Activated CD4-positive, alpha-beta memory T cell treated with anti-CD3 and anti-CD28 coated beads for 36 hours (primary cell): ENCODE data around the gene RAD51. TPM values are rescaled to one million over a fixed set of nuclear protein-coding genes. Genes with fewer than 3 reads are reported as not detected.
A peak's percentile ranks its signal among the peaks of the same experiment; 100 is the strongest.
"Not testable (repeated sequence)": the region's sequence is repeated elsewhere in the genome, so short reads cannot be mapped to it uniquely, and the experiment has no call there.

Experiments used
- CTCF ChIA-PET: fragments of 350-600 bp; sonication (Branson Sonifier 250); formaldehyde crosslinking; loops from one replicate; lab custom pipeline; 2021; ENCODE audit warnings: antibody characterized with exemption, inconsistent platforms; lab: Charles Lee
- POLR2A ChIA-PET: fragments of 350-600 bp; sonication (Branson Sonifier 250); formaldehyde crosslinking; loops from one replicate; lab custom pipeline; 2021; ENCODE audit warnings: antibody characterized with exemption; lab: Charles Lee
- DNase-seq: peaks from one replicate; pipeline ENCODE4 v3.0.0-alpha.2; 2020
- H3K27ac Mint-ChIP-seq: one replicate; pipeline ENCODE4 v1.8.0; 2021; ENCODE audit warnings: mixed read lengths
- H3K27me3 Mint-ChIP-seq: one replicate; pipeline ENCODE4 v1.8.0; 2021; ENCODE audit warnings: mixed read lengths
- H3K36me3 Mint-ChIP-seq: one replicate; pipeline ENCODE4 v1.8.0; 2021; ENCODE audit warnings: mixed read lengths
- H3K4me1 Mint-ChIP-seq: one replicate; pipeline ENCODE4 v1.8.0; 2021; ENCODE audit warnings: low read depth, mixed read lengths
- H3K4me3 Mint-ChIP-seq: one replicate; pipeline ENCODE4 v1.8.0; 2021; ENCODE audit warnings: mild to moderate bottlenecking, mixed read lengths
- H3K9me3 Mint-ChIP-seq: one replicate; pipeline ENCODE4 v1.8.0; 2021; ENCODE audit warnings: mixed read lengths
- intact Hi-C: fragments of 100-400 bp; cut with micrococcal nuclease; formaldehyde crosslinking; loops from one replicate; pipeline ENCODE4 v1.15.1; 2023
- total RNA-seq, 2 experiments: library from RNA; stranded (reverse); gene quantifications; one replicate each; pipeline ENCODE4 v1.2.3, GENCODE V29; 2021

Gene RAD51
- 10 to 100 TPM; 67.1 to 70.0 TPM for total RNA-seq

- CTCF ChIA-PET, result interaction anchor here (0.8 to 2.4 kb wide), 16 partner anchors 10 to 536 kb away, joined by 3 to 17 read pairs (median 6); partner anchors contain the start of genes CHP1, RHOV and VPS18
- POLR2A ChIA-PET, result interaction anchor here (0.6 to 2.5 kb wide), 20 partner anchors 10 to 534 kb away, joined by 3 to 18 read pairs (median 4); partner anchors contain the start of genes BUB1B, C15orf62, DNAJC17 and GCHFR
- no peaks in the 10 kb centered on the region for H3K9me3 Mint-ChIP-seq
- peak within 1 kb of the TSS; percentile 91 for H3K4me3 Mint-ChIP-seq
- no peaks in the 10 kb centered on the region for H3K27me3 Mint-ChIP-seq
- peak within 1 kb of the TSS; percentile 98 for H3K27ac Mint-ChIP-seq
- DNase-seq, result peak; percentile 96
- H3K4me1 Mint-ChIP-seq, result peaks cover 27% of the 10 kb centered on the region
- peaks cover 36% of the 10 kb centered on the region for H3K36me3 Mint-ChIP-seq
- intact Hi-C loops, result loop anchor here (1.0 to 10.0 kb wide), 8 partner anchors 16 to 290 kb away; partner anchors contain the start of genes CCDC32, DNAJC17, IVD and RMDN3
Observed at GRCh38 chr15:40694688-40695468, at the start of gene RAD51. TSS of gene RAD51 (plus strand) at chr15:40695174. CDS start at chr15:40698759, 3,585 bp downstream.

GRCh38 chr15:40647523-40647922 lies 47.5 kb upstream of the RAD51 start:
- DNase-seq, result no peak
- CTCF ChIA-PET, result interaction anchor here (1.4 kb wide), 1 partner anchor 16 kb away, joined by 5 read pairs; no protein-coding TSS in a partner anchor
- intact Hi-C loops, result no loop called here

GRCh38 chr15:40650479-40650878 lies 44.5 kb upstream of the RAD51 start:
- no peaks in the 10 kb centered on the region for H3K27me3 Mint-ChIP-seq
- no peak for DNase-seq
- no peak overlapping the region for H3K27ac Mint-ChIP-seq
- peaks cover 11% of the 10 kb centered on the region for H3K36me3 Mint-ChIP-seq
- H3K4me3 Mint-ChIP-seq, result no peak overlapping the region
- ChIA-PET POLR2A (interaction anchor here (0.7 kb wide), 1 partner anchor 78 kb away, joined by 3 read pairs; no protein-coding TSS in a partner anchor), CTCF (interaction anchor here (0.5 to 1.5 kb wide), 4 partner anchors 44 to 306 kb away, joined by 3 to 4 read pairs (median 3); partner anchors contain the start of gene VPS18)
- no peaks in the 10 kb centered on the region for H3K9me3 Mint-ChIP-seq
- intact Hi-C loops, result no loop called here
- no peaks in the 10 kb centered on the region for H3K4me1 Mint-ChIP-seq

More at GRCh38 chr15:40647523-40647922, 47.5 kb upstream of the RAD51 start:
- Mint-ChIP-seq H3K9me3 (no peaks in the 10 kb centered on the region), H3K4me3 (no peak overlapping the region), H3K36me3 (peaks cover 7% of the 10 kb centered on the region), H3K27ac (no peak overlapping the region), H3K4me1 (no peaks in the 10 kb centered on the region), H3K27me3 (no peaks in the 10 kb centered on the region)
- POLR2A ChIA-PET, result no interaction called here

GRCh38 chr15:40660686-40661085 lies 34.3 kb upstream of the RAD51 start:
- CTCF ChIA-PET, result no interaction called here
- DNase-seq, result peak; percentile 18
- H3K36me3 Mint-ChIP-seq, result peaks cover 11% of the 10 kb centered on the region
- intact Hi-C loops, result no loop called here
- POLR2A ChIA-PET, result no interaction called here
- H3K4me3 Mint-ChIP-seq, result no peak overlapping the region
- no peak overlapping the region for H3K27ac Mint-ChIP-seq
- no peaks in the 10 kb centered on the region for H3K27me3 Mint-ChIP-seq
- H3K4me1 Mint-ChIP-seq, result no peaks in the 10 kb centered on the region
- no peaks in the 10 kb centered on the region for H3K9me3 Mint-ChIP-seq

GRCh38 chr15:40664909-40665308 lies 30.1 kb upstream of the RAD51 start:
- no peak overlapping the region for H3K4me3 Mint-ChIP-seq
- intact Hi-C loops, result no loop called here
- no peaks in the 10 kb centered on the region for H3K27me3 Mint-ChIP-seq
- ChIA-PET CTCF (interaction anchor here (1.1 kb wide), 1 partner anchor 17 kb away, joined by 3 read pairs; no protein-coding TSS in a partner anchor), POLR2A (interaction anchor here (0.6 kb wide), 1 partner anchor 24 kb away, joined by 3 read pairs; no protein-coding TSS in a partner anchor)
- peaks cover 3% of the 10 kb centered on the region for H3K36me3 Mint-ChIP-seq
- no peak for DNase-seq
- H3K9me3 Mint-ChIP-seq, result no peaks in the 10 kb centered on the region
- no peaks in the 10 kb centered on the region for H3K4me1 Mint-ChIP-seq
- H3K27ac Mint-ChIP-seq, result no peak overlapping the region

GRCh38 chr15:40676290-40676689 lies 18.7 kb upstream of the RAD51 start:
- H3K4me1 Mint-ChIP-seq, DNase-seq, H3K9me3 Mint-ChIP-seq, H3K4me3 Mint-ChIP-seq, H3K27me3 Mint-ChIP-seq, H3K27ac Mint-ChIP-seq, POLR2A ChIA-PET, H3K36me3 Mint-ChIP-seq: not testable (repeated sequence)
- CTCF ChIA-PET, result interaction anchor here (1.5 kb wide), 1 partner anchor 182 kb away, joined by 3 read pairs; no protein-coding TSS in a partner anchor
- intact Hi-C loops, result loop anchor here (1.0 kb wide), 1 partner anchor 86 kb away; no protein-coding TSS in a partner anchor

- H3K4me3 Mint-ChIP-seq, DNase-seq, H3K9me3 Mint-ChIP-seq, H3K27ac Mint-ChIP-seq, POLR2A ChIA-PET, H3K4me1 Mint-ChIP-seq, H3K27me3 Mint-ChIP-seq, H3K36me3 Mint-ChIP-seq: not testable (repeated sequence)
- CTCF ChIA-PET, result interaction anchor here (1.5 to 2.9 kb wide), 2 partner anchors 105 to 181 kb away, joined by 3 to 24 read pairs; no protein-coding TSS in a partner anchor
- intact Hi-C loops, result loop anchor here (1.0 kb wide), 1 partner anchor 87 kb away; no protein-coding TSS in a partner anchor
Observed at GRCh38 chr15:40676906-40677305, 18.1 kb upstream of the RAD51 start.

GRCh38 chr15:40680151-40680550 lies 14.8 kb upstream of the RAD51 start:
- ChIA-PET CTCF (interaction anchor here (0.7 to 1.7 kb wide), 7 partner anchors 14 to 235 kb away, joined by 3 to 10 read pairs (median 7); partner anchors contain the start of gene VPS18), POLR2A (interaction anchor here (1.0 to 1.4 kb wide), 2 partner anchors 13 to 15 kb away, joined by 5 to 6 read pairs; partner anchors contain the start of gene RAD51)
- H3K36me3 Mint-ChIP-seq, result no peaks in the 10 kb centered on the region
- H3K4me1 Mint-ChIP-seq, result no peaks in the 10 kb centered on the region
- no peak overlapping the region for H3K4me3 Mint-ChIP-seq
- no peaks in the 10 kb centered on the region for H3K27me3 Mint-ChIP-seq
- no peak overlapping the region for H3K27ac Mint-ChIP-seq
- H3K9me3 Mint-ChIP-seq, result no peaks in the 10 kb centered on the region
- intact Hi-C loops, result no loop called here
- DNase-seq, result no peak

GRCh38 chr15:40680959-40681358 lies 14.0 kb upstream of the RAD51 start:
- H3K4me3 Mint-ChIP-seq, intact Hi-C loops, DNase-seq, H3K27ac Mint-ChIP-seq, H3K9me3 Mint-ChIP-seq, H3K4me1 Mint-ChIP-seq, H3K27me3 Mint-ChIP-seq, H3K36me3 Mint-ChIP-seq, POLR2A ChIA-PET: not testable (repeated sequence)
- CTCF ChIA-PET, result interaction anchor here (1.4 kb wide), 1 partner anchor 101 kb away, joined by 7 read pairs; no protein-coding TSS in a partner anchor

- CTCF ChIA-PET, result interaction anchor here (0.6 to 2.1 kb wide), 3 partner anchors 10 to 209 kb away, joined by 3 to 7 read pairs (median 7); partner anchors contain the start of genes RAD51 and VPS18
- POLR2A ChIA-PET, result no interaction called here
- intact Hi-C loops, result no loop called here
- DNase-seq, result no peak
- no peaks in the 10 kb centered on the region for H3K4me1 Mint-ChIP-seq
- H3K4me3 Mint-ChIP-seq, result no peak overlapping the region
- H3K27ac Mint-ChIP-seq, result no peak overlapping the region
- H3K27me3 Mint-ChIP-seq, result no peaks in the 10 kb centered on the region
- no peaks in the 10 kb centered on the region for H3K36me3 Mint-ChIP-seq
- H3K9me3 Mint-ChIP-seq, result no peaks in the 10 kb centered on the region
Observed at GRCh38 chr15:40684381-40684780, 10.6 kb upstream of the RAD51 start.

- no peak overlapping the region for H3K4me3 Mint-ChIP-seq
- no peak for DNase-seq
- no peaks in the 10 kb centered on the region for H3K9me3 Mint-ChIP-seq
- no peaks in the 10 kb centered on the region for H3K27me3 Mint-ChIP-seq
- intact Hi-C loops, result no loop called here
- POLR2A ChIA-PET, result no interaction called here
- CTCF ChIA-PET, result interaction anchor here (1.7 to 2.1 kb wide), 2 partner anchors 9 to 97 kb away, joined by 7 read pairs; partner anchors contain the start of gene RAD51
- H3K4me1 Mint-ChIP-seq, result no peaks in the 10 kb centered on the region
- H3K36me3 Mint-ChIP-seq, result no peaks in the 10 kb centered on the region
- H3K27ac Mint-ChIP-seq, result no peak overlapping the region
Observed at GRCh38 chr15:40685376-40685775, 9.6 kb upstream of the RAD51 start.
